GM21723 (cell line): Measurements from ENCODE around the gene CRYZL1.
A peak's percentile ranks its signal among the peaks of the same experiment; 100 is the strongest.
"Not testable (repeated sequence)": the region's sequence is repeated elsewhere in the genome, so short reads cannot be mapped to it uniquely, and the experiment has no call there.

Experiments used
- ATAC-seq: cut with Tn5 transposase; IDR thresholded peaks from one replicate; pipeline ENCODE4 v1.9.1; 2021; ENCODE audit warnings: mild to moderate bottlenecking, moderate library complexity; ENCODE audit not compliant: unreplicated experiment

Gene CRYZL1

GRCh38 chr21:33641352-33642026 is at the start of gene CRYZL1:
Gene CRYZL1 (minus strand): TSS chr21:33641741. CDS start chr21:33631551, 10,190 bp downstream.
- peak; percentile 90 for ATAC-seq

- no peak for ATAC-seq
These were observed 49.3 kb upstream of the CRYZL1 start for GRCh38 chr21:33690874-33691273.

- ATAC-seq: no peak
These were observed 46.8 kb upstream of the CRYZL1 start for GRCh38 chr21:33688353-33688752.

- no peak for ATAC-seq
These were observed 46.1 kb upstream of the CRYZL1 start for GRCh38 chr21:33687634-33688033.

- ATAC-seq: no peak
These were observed 44.8 kb upstream of the CRYZL1 start for GRCh38 chr21:33686386-33686785.

GRCh38 chr21:33685613-33686197 is 44.2 kb upstream of the CRYZL1 start:
- no peak for ATAC-seq

- ATAC-seq: no peak
These were observed 43.5 kb upstream of the CRYZL1 start for GRCh38 chr21:33684923-33685560.

- no peak for ATAC-seq
These were observed 42.5 kb upstream of the CRYZL1 start for GRCh38 chr21:33684068-33684467.

GRCh38 chr21:33682992-33683627 is 41.6 kb upstream of the CRYZL1 start:
- no peak for ATAC-seq

- no peak for ATAC-seq
These were observed 39.3 kb upstream of the CRYZL1 start for GRCh38 chr21:33680870-33681269.

- no peak for ATAC-seq
These were observed 35.9 kb upstream of the CRYZL1 start for GRCh38 chr21:33677450-33677849.

GRCh38 chr21:33676666-33677065 is 35.1 kb upstream of the CRYZL1 start:
- not testable (repeated sequence) for ATAC-seq

- no peak for ATAC-seq
These were observed 32.7 kb upstream of the CRYZL1 start for GRCh38 chr21:33674226-33674625.

GRCh38 chr21:33673473-33673872 is 31.9 kb upstream of the CRYZL1 start:
- ATAC-seq: no peak

GRCh38 chr21:33670076-33670978 is 28.8 kb upstream of the CRYZL1 start:
- no peak for ATAC-seq

- no peak for ATAC-seq
These were observed 27.1 kb upstream of the CRYZL1 start for GRCh38 chr21:33668620-33669019.

- no peak for ATAC-seq
These were observed 26.6 kb upstream of the CRYZL1 start for GRCh38 chr21:33668180-33668579.

GRCh38 chr21:33667636-33668035 is 26.1 kb upstream of the CRYZL1 start:
- no peak for ATAC-seq

- no peak for ATAC-seq
These were observed 24.6 kb upstream of the CRYZL1 start for GRCh38 chr21:33666153-33666552.

GRCh38 chr21:33664135-33664534 is 22.6 kb upstream of the CRYZL1 start:
- ATAC-seq: no peak

- ATAC-seq: no peak
These were observed 21.7 kb upstream of the CRYZL1 start for GRCh38 chr21:33663241-33663640.
